MM.1S (cell line): ENCODE data around the gene CHAF1A.

Experiments
- DNase-seq: peaks from one replicate; pipeline ENCODE4 v3.0.0-alpha.2; 2015
- H2AFZ ChIP-seq: fragments of 300-600 bp; sonication (generic); 2 replicates; pipeline ENCODE4 v1.6.0; 2016; ENCODE audit warnings: antibody characterized with exemption, low read length
- H3F3A ChIP-seq: fragments of 300-600 bp; sonication (generic); 2 replicates; pipeline ENCODE4 v1.6.1; 2016; ENCODE audit warnings: mild to moderate bottlenecking, antibody characterized with exemption, low read length, moderate library complexity, mixed read lengths; ENCODE audit not compliant: insufficient read depth
- H3K27ac ChIP-seq: fragments of 300-600 bp; sonication (generic); 2 replicates; pipeline ENCODE4 v1.5.1; 2016; ENCODE audit warnings: mild to moderate bottlenecking, low read length
- H3K27me3 ChIP-seq: fragments of 300-600 bp; sonication (generic); replicated peaks from 2 replicates; pipeline ENCODE4 v1.6.0; 2016; ENCODE audit warnings: low read length; ENCODE audit not compliant: insufficient read depth
- H3K36me3 ChIP-seq: fragments of 300-600 bp; sonication (generic); replicated peaks from 2 replicates; pipeline ENCODE4 v1.6.1; 2016; ENCODE audit warnings: mild to moderate bottlenecking, low read length, mixed read lengths; ENCODE audit not compliant: insufficient read depth
- H3K4me1 ChIP-seq: fragments of 300-600 bp; sonication (generic); 2 replicates; pipeline ENCODE4 v1.6.1; 2016; ENCODE audit warnings: low read length, mixed read lengths
- H3K4me2 ChIP-seq: fragments of 300-600 bp; sonication (generic); 2 replicates; pipeline ENCODE4 v1.6.0; 2016; ENCODE audit warnings: low read depth, low read length
- H3K4me3 ChIP-seq: fragments of 300-600 bp; sonication (generic); 2 replicates; pipeline ENCODE4 v1.5.1; 2016; ENCODE audit warnings: low read length, mixed read lengths
- H3K79me2 ChIP-seq: fragments of 300-600 bp; sonication (generic); 2 replicates; pipeline ENCODE4 v1.6.1; 2016; ENCODE audit warnings: mixed run types, low read length, mixed read lengths
- H3K9ac ChIP-seq: fragments of 300-600 bp; sonication (generic); 2 replicates; pipeline ENCODE4 v1.6.1; 2016; ENCODE audit warnings: low read length, mixed read lengths
- H3K9me2 ChIP-seq: fragments of 300-600 bp; sonication (generic); replicated peaks from 2 replicates; pipeline ENCODE4 v1.6.1; 2016; ENCODE audit warnings: mild to moderate bottlenecking, low read length, mixed read lengths; ENCODE audit not compliant: insufficient read depth
- H3K9me3 ChIP-seq: fragments of 300-600 bp; sonication (generic); replicated peaks from 2 replicates; pipeline ENCODE4 v1.6.1; 2016; ENCODE audit warnings: mild to moderate bottlenecking, low read length, mixed read lengths; ENCODE audit not compliant: insufficient read depth
- H4K20me1 ChIP-seq: fragments of 300-600 bp; sonication (generic); 2 replicates; pipeline ENCODE4 v1.6.1; 2016; ENCODE audit warnings: mild to moderate bottlenecking, low read length, moderate library complexity, mixed read lengths; ENCODE audit not compliant: insufficient read depth
- EZH2 ChIP-seq: fragments of 300-600 bp; sonication (generic); optimal IDR thresholded peaks from 2 replicates; pipeline ENCODE3; 2017; ENCODE audit warnings: low read depth, mild to moderate bottlenecking, antibody characterized with exemption, low read length, mixed read lengths
- EZH2phosphoT487 ChIP-seq: fragments of 300-600 bp; sonication (generic); IDR thresholded peaks from 2 replicates; pipeline ENCODE4 v1.6.1; 2018; ENCODE audit warnings: antibody characterized with exemption, low read length
- TF ChIP-seq, protein P1 (sequence below): fragments of 300-600 bp; sonication (generic); IDR thresholded peaks from 2 replicates; pipeline ENCODE4 v1.5.1; 2016; ENCODE audit warnings: antibody characterized with exemption, low read length, mixed read lengths

The CHAF1A gene

DNA sequence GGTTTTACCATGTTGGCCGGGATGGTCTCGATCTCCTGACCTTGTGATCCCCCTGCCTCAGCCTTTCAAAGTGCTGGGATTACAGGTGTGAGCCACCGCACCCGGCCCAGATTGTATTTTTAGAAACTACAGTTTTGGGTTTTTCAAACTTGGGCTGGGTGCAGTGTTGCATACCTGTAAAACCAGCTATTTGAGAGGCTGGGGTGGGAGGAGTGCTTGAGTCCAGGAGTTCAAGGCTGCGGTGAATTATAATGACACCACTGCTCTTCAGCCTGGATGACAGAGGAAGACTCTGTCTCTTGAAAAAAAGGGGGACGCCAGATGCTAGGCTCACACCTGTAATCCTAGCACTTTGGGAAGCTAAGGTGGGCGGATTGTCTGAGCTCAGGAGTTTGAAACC is 4.2 kb downstream of the CHAF1A start:
- Histone ChIP-seq H2AFZ (no peak overlapping the region), H3K4me3 (no peak overlapping the region), H4K20me1 (peaks cover 24% of the 10 kb centered on the region; the same call in 1 of the 2 replicates), H3K9me3 (no peaks in the 10 kb centered on the region), H3K27ac (no peak overlapping the region), H3F3A (peaks cover 4% of the 10 kb centered on the region; the same call in 1 of the 2 replicates), H3K9me2 (no peaks in the 10 kb centered on the region), H3K27me3 (no peaks in the 10 kb centered on the region), H3K4me2 (no peak overlapping the region), H3K4me1 (peaks cover 15% of the 10 kb centered on the region), H3K9ac (no peak overlapping the region), H3K36me3 (peaks cover 9% of the 10 kb centered on the region; the same call in 1 of the 2 replicates), H3K79me2 (peaks cover 88% of the 10 kb centered on the region)
- TF ChIP-seq EZH2 (no peak), EZH2phosphoT487 (no peak)
- TF ChIP-seq, protein P1, sequence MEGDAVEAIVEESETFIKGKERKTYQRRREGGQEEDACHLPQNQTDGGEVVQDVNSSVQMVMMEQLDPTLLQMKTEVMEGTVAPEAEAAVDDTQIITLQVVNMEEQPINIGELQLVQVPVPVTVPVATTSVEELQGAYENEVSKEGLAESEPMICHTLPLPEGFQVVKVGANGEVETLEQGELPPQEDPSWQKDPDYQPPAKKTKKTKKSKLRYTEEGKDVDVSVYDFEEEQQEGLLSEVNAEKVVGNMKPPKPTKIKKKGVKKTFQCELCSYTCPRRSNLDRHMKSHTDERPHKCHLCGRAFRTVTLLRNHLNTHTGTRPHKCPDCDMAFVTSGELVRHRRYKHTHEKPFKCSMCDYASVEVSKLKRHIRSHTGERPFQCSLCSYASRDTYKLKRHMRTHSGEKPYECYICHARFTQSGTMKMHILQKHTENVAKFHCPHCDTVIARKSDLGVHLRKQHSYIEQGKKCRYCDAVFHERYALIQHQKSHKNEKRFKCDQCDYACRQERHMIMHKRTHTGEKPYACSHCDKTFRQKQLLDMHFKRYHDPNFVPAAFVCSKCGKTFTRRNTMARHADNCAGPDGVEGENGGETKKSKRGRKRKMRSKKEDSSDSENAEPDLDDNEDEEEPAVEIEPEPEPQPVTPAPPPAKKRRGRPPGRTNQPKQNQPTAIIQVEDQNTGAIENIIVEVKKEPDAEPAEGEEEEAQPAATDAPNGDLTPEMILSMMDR, result no peak
- DNase-seq, result no peak

DNA sequence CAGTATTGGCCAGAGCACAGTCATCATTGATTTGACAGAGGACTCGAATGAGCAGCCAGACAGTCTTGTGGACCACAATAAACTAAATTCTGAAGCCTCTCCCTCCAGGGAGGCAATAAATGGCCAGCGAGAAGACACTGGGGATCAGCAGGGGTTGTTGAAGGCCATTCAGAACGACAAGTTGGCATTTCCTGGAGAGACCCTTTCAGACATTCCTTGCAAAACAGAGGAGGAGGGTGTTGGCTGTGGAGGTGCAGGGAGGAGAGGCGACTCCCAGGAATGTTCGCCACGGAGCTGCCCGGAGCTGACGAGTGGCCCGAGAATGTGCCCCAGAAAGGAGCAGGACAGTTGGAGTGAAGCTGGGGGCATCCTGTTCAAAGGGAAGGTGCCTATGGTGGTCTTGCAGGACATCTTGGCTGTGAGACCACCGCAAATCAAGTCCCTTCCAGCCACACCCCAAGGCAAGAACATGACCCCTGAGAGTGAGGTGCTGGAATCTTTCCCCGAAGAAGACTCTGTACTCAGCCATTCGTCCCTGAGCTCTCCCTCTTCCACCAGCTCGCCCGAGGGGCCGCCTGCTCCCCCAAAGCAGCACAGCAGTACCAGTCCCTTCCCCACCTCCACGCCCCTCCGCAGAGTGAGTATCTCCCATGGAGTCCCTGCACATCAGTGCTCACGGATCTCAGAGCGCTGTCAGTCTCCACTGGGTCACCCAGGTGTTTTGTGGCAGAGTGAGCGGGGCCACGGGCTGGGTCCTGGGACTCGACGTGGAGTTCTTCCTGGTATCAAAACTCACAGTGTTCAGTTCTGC is 6.9 kb downstream of the CHAF1A start:
- no peak overlapping the region for H3K27ac ChIP-seq
- no peaks in the 10 kb centered on the region for H3K27me3 ChIP-seq
- peaks cover 30% of the 10 kb centered on the region for H4K20me1 ChIP-seq
- no peak for DNase-seq
- H3K36me3 ChIP-seq, result peaks cover 13% of the 10 kb centered on the region
- no peaks in the 10 kb centered on the region for H3F3A ChIP-seq
- H2AFZ ChIP-seq, result no peak overlapping the region
- no peaks in the 10 kb centered on the region for H3K9me2 ChIP-seq
- peaks cover 98% of the 10 kb centered on the region for H3K79me2 ChIP-seq
- H3K4me2 ChIP-seq, result no peak overlapping the region
- no peak for TF ChIP-seq EZH2
- H3K9ac ChIP-seq, result no peak overlapping the region
- H3K4me3 ChIP-seq, result no peak overlapping the region
- H3K4me1 ChIP-seq, result peaks cover 2% of the 10 kb centered on the region; the same call in 1 of the 2 replicates
- H3K9me3 ChIP-seq, result no peaks in the 10 kb centered on the region

DNA sequence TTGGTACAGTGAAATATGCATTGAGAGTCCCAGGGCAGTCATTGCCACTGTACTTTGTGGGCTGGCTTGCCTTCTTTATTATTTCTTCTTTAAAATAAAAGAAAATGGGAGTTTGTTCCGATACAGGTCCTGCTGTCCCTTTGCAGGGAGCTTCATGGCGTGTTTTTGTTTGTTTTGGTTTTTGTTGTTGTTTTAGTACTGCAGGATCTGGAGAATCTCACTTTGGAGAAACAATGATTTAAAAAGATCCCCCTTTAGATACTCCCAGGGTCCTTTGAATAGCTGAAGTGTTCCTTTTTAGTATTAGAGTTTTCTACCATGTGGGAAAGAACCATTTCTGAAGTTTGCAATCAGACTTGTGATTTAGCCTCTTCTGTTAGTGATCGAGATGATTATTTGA is 11.1 kb downstream of the CHAF1A start:
- H3K79me2 ChIP-seq, result peaks cover 92% of the 10 kb centered on the region
- H3K27ac ChIP-seq, result no peak overlapping the region
- no peak overlapping the region for H3K4me2 ChIP-seq

More for the DNA sequence above, 11.1 kb downstream of the CHAF1A start:
- Histone ChIP-seq H3K36me3 (peaks cover 12% of the 10 kb centered on the region), H3F3A (no peaks in the 10 kb centered on the region), H3K9me3 (no peaks in the 10 kb centered on the region), H3K9ac (no peak overlapping the region), H3K27me3 (no peaks in the 10 kb centered on the region), H3K4me3 (no peak overlapping the region), H4K20me1 (peaks cover 41% of the 10 kb centered on the region), H3K9me2 (no peaks in the 10 kb centered on the region), H3K4me1 (no peaks in the 10 kb centered on the region), H2AFZ (no peak overlapping the region)
- TF ChIP-seq, protein P1, result no peak
- DNase-seq, result no peak
